ENCODE data around the gene PIK3CA.

The PIK3CA gene

GRCh38 chr3:179158336-179159039, 10.3 kb downstream of the PIK3CA start:
- Histone ChIP-seq H3K9me3 (ENCODE audit: control insufficient read depth, low read depth, low read length) (peaks cover 4% of the 10 kb centered on the region), H3K9ac (ENCODE audit: low read length) (no peak overlapping the region), H3K4me1 (ENCODE audit: control insufficient read depth, low read depth, low read length) (peaks cover 4% of the 10 kb centered on the region), H3K27me3 (ENCODE audit: control insufficient read depth, insufficient read depth, low read length) (no peaks in the 10 kb centered on the region), H3K4me3 (ENCODE audit: low read length) (no peak overlapping the region), H3K27ac (ENCODE audit: low read length) (no peak overlapping the region), H3K36me3 (ENCODE audit: control insufficient read depth, low read depth, low read length) (no peaks in the 10 kb centered on the region)

DNA sequence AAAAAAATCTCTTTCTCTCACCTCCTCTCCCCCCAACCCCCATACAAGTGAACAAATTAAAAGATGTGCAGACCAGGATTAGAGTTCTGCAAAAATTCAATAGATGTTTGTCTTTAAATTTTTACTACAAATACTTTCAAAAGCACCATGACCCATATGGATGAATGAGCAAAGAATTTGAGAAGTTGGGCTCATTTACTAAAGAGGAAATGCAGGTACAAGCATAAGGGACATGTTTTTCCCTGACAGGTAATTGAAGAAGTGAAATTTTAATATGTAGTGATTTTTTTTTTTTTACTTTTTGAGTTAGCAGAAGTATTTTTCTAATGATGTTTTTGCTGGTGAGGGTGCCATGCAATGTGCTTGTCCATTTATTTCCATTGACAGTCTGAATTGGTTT, 15.3 kb downstream of the PIK3CA start:
- H3K27me3 ChIP-seq (ENCODE audit: control insufficient read depth, insufficient read depth, low read length) = no peaks in the 10 kb centered on the region
- no peak overlapping the region for H3K27ac ChIP-seq (ENCODE audit: low read length)
- no peaks in the 10 kb centered on the region for H3K36me3 ChIP-seq (ENCODE audit: control insufficient read depth, low read depth, low read length)
- H3K4me3 ChIP-seq (ENCODE audit: low read length) = no peak overlapping the region
- no peak overlapping the region for H3K9ac ChIP-seq (ENCODE audit: low read length)
- H3K9me3 ChIP-seq (ENCODE audit: control insufficient read depth, low read depth, low read length) = no peaks in the 10 kb centered on the region
- peaks cover 4% of the 10 kb centered on the region for H3K4me1 ChIP-seq (ENCODE audit: control insufficient read depth, low read depth, low read length)

GRCh38 chr3:179164857-179165256, 16.7 kb downstream of the PIK3CA start:
- Histone ChIP-seq H3K9ac (ENCODE audit: low read length) (no peak overlapping the region), H3K36me3 (ENCODE audit: control insufficient read depth, low read depth, low read length) (no peaks in the 10 kb centered on the region), H3K9me3 (ENCODE audit: control insufficient read depth, low read depth, low read length) (no peaks in the 10 kb centered on the region), H3K4me3 (ENCODE audit: low read length) (no peak overlapping the region), H3K27ac (ENCODE audit: low read length) (no peak overlapping the region), H3K4me1 (ENCODE audit: control insufficient read depth, low read depth, low read length) (peaks cover 4% of the 10 kb centered on the region), H3K27me3 (ENCODE audit: control insufficient read depth, insufficient read depth, low read length) (no peaks in the 10 kb centered on the region)

- Histone ChIP-seq H3K4me1 (ENCODE audit: control insufficient read depth, low read depth, low read length) (peaks cover 4% of the 10 kb centered on the region), H3K27ac (ENCODE audit: low read length) (no peak overlapping the region), H3K36me3 (ENCODE audit: control insufficient read depth, low read depth, low read length) (no peaks in the 10 kb centered on the region), H3K9ac (ENCODE audit: low read length) (no peak overlapping the region), H3K4me3 (ENCODE audit: low read length) (no peak overlapping the region), H3K27me3 (ENCODE audit: control insufficient read depth, insufficient read depth, low read length) (no peaks in the 10 kb centered on the region), H3K9me3 (ENCODE audit: control insufficient read depth, low read depth, low read length) (no peaks in the 10 kb centered on the region)
Measured at GRCh38 chr3:179166561-179167201, 18.5 kb downstream of the PIK3CA start.

GRCh38 chr3:179168918-179169317, 20.8 kb downstream of the PIK3CA start:
- Histone ChIP-seq H3K9me3 (ENCODE audit: control insufficient read depth, low read depth, low read length) (no peaks in the 10 kb centered on the region), H3K36me3 (ENCODE audit: control insufficient read depth, low read depth, low read length) (no peaks in the 10 kb centered on the region), H3K27ac (ENCODE audit: low read length) (no peak overlapping the region), H3K9ac (ENCODE audit: low read length) (no peak overlapping the region), H3K4me1 (ENCODE audit: control insufficient read depth, low read depth, low read length) (no peaks in the 10 kb centered on the region), H3K27me3 (ENCODE audit: control insufficient read depth, insufficient read depth, low read length) (no peaks in the 10 kb centered on the region), H3K4me3 (ENCODE audit: low read length) (no peak overlapping the region)

DNA sequence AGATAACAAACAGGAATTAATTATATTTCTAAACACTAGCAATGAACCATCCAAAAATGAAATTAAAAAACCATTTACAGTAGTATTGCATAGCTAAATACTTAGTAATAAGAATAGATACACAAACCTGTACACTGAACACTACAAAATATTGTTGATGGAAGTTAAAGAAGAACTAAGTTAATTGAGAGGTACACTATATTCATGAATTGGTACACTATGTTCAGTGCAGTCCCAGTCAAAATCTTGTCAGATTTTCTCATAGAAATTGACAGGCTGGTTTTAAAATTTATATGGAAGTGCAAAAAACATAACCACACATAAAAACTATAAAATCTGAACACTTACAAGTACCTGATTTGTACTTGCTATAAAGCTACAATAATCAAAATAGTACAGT, 24.4 kb downstream of the PIK3CA start:
- no peaks in the 10 kb centered on the region for H3K9me3 ChIP-seq (ENCODE audit: control insufficient read depth, low read depth, low read length)

GRCh38 chr3:179174316-179174715, 26.2 kb downstream of the PIK3CA start:
- Histone ChIP-seq H3K4me1 (ENCODE audit: control insufficient read depth, low read depth, low read length) (peaks cover 27% of the 10 kb centered on the region), H3K27me3 (ENCODE audit: control insufficient read depth, insufficient read depth, low read length) (no peaks in the 10 kb centered on the region), H3K27ac (ENCODE audit: low read length) (no peak overlapping the region), H3K9ac (ENCODE audit: low read length) (peak overlapping the region; percentile 5), H3K9me3 (ENCODE audit: control insufficient read depth, low read depth, low read length) (no peaks in the 10 kb centered on the region), H3K4me3 (ENCODE audit: low read length) (no peak overlapping the region), H3K36me3 (ENCODE audit: control insufficient read depth, low read depth, low read length) (no peaks in the 10 kb centered on the region)

More for the DNA sequence above, 24.4 kb downstream of the PIK3CA start:
- Histone ChIP-seq H3K36me3 (ENCODE audit: control insufficient read depth, low read depth, low read length) (no peaks in the 10 kb centered on the region), H3K27me3 (ENCODE audit: control insufficient read depth, insufficient read depth, low read length) (no peaks in the 10 kb centered on the region), H3K27ac (ENCODE audit: low read length) (no peak overlapping the region), H3K4me3 (ENCODE audit: low read length) (no peak overlapping the region), H3K4me1 (ENCODE audit: control insufficient read depth, low read depth, low read length) (peaks cover 22% of the 10 kb centered on the region), H3K9ac (ENCODE audit: low read length) (no peak overlapping the region)

DNA sequence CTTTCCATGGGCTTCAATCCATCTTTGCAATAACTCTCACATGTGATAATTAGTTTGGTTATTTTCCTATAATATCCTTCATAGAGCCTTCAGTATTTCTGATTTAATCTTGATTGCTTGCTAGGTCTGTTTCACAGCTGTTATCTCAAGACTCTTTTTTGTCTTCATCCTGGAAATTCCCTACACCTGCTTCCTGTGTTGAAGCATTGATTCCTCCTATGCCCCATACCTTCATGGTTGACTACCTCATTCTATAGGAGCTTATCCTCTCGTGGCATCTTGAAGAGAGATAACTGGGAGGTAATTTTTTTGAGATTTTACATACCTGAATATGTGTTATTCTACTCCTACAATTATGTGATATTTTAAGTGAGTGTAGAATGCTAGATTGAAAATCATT, 26.7 kb downstream of the PIK3CA start:
- Histone ChIP-seq H3K4me3 (ENCODE audit: low read length) (no peak overlapping the region), H3K4me1 (ENCODE audit: control insufficient read depth, low read depth, low read length) (peaks cover 27% of the 10 kb centered on the region), H3K9ac (ENCODE audit: low read length) (peak overlapping the region; percentile 5), H3K27ac (ENCODE audit: low read length) (no peak overlapping the region), H3K9me3 (ENCODE audit: control insufficient read depth, low read depth, low read length) (no peaks in the 10 kb centered on the region), H3K27me3 (ENCODE audit: control insufficient read depth, insufficient read depth, low read length) (no peaks in the 10 kb centered on the region), H3K36me3 (ENCODE audit: control insufficient read depth, low read depth, low read length) (no peaks in the 10 kb centered on the region)

DNA sequence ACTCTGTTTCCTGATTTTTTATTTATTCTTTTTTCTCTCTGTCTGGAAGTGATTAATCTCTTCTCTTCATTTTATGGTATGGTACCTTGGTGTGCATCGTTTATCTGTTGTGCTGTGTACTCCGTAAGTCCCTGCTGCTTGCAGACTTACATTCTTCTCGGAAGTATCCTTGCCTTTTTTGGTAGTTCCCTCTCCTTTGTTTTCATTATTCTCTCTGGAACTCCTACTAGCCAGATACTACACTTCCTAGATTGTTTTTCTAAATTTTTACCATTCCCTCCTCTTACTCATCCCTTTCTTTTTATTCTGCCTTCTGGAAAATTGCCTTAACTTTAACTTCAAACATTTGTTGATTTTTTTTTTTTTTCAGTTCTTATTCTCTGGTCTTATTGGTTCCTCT, 27.2 kb downstream of the PIK3CA start:
- Histone ChIP-seq H3K4me3 (ENCODE audit: low read length) (no peak overlapping the region), H3K27me3 (ENCODE audit: control insufficient read depth, insufficient read depth, low read length) (no peaks in the 10 kb centered on the region), H3K27ac (ENCODE audit: low read length) (no peak overlapping the region), H3K9ac (ENCODE audit: low read length) (no peak overlapping the region), H3K4me1 (ENCODE audit: control insufficient read depth, low read depth, low read length) (peaks cover 31% of the 10 kb centered on the region), H3K36me3 (ENCODE audit: control insufficient read depth, low read depth, low read length) (no peaks in the 10 kb centered on the region), H3K9me3 (ENCODE audit: control insufficient read depth, low read depth, low read length) (no peaks in the 10 kb centered on the region)

DNA sequence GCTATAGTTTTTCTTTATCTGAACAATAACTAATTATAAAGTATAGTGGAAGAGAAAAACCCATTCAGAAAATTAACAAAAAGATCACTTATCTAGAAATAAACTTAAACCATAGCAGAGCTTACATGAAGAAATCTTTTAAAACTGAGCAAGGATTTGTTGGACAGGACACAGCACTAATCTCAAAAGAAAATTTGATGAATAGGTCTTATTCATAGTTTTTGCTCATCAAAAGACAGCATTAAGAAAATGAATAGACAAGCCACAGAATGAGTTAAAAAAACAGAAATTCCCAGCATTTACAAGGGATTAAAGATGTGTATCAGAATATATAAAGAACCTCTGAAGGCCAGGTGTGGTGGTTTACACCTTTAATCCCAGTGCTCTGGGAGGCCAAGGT, 29.5 kb downstream of the PIK3CA start:
- H3K27me3 ChIP-seq (ENCODE audit: control insufficient read depth, insufficient read depth, low read length) = no peaks in the 10 kb centered on the region
- H3K9me3 ChIP-seq (ENCODE audit: control insufficient read depth, low read depth, low read length) = no peaks in the 10 kb centered on the region
- H3K27ac ChIP-seq (ENCODE audit: low read length) = no peak overlapping the region
- no peaks in the 10 kb centered on the region for H3K36me3 ChIP-seq (ENCODE audit: control insufficient read depth, low read depth, low read length)
- no peak overlapping the region for H3K9ac ChIP-seq (ENCODE audit: low read length)
- H3K4me1 ChIP-seq (ENCODE audit: control insufficient read depth, low read depth, low read length) = peaks cover 39% of the 10 kb centered on the region
- H3K4me3 ChIP-seq (ENCODE audit: low read length) = no peak overlapping the region

- H3K36me3 ChIP-seq (ENCODE audit: control insufficient read depth, low read depth, low read length) = no peaks in the 10 kb centered on the region
- H3K9ac ChIP-seq (ENCODE audit: low read length) = no peak overlapping the region
- H3K4me1 ChIP-seq (ENCODE audit: control insufficient read depth, low read depth, low read length) = peaks cover 39% of the 10 kb centered on the region
- no peaks in the 10 kb centered on the region for H3K9me3 ChIP-seq (ENCODE audit: control insufficient read depth, low read depth, low read length)
- no peaks in the 10 kb centered on the region for H3K27me3 ChIP-seq (ENCODE audit: control insufficient read depth, insufficient read depth, low read length)
- H3K27ac ChIP-seq (ENCODE audit: low read length) = no peak overlapping the region
- no peak overlapping the region for H3K4me3 ChIP-seq (ENCODE audit: low read length)
Measured at GRCh38 chr3:179179256-179179655, 31.1 kb downstream of the PIK3CA start.
